SK-N-SH treated with all-trans-retinoic acid at 6 μM for 48 hours (cell line): Measurements from ENCODE around the gene KRTAP20-4.

Source experiments
- GLIS3 ChIP-seq: fragments of 250-450 bp; sonication (Bioruptor Pico); IDR thresholded peaks from 2 replicates; pipeline ENCODE4 v1.5.0; 2020; ENCODE audit warnings: mild to moderate bottlenecking, moderate library complexity
- PATZ1 ChIP-seq: fragments of 250-450 bp; sonication (Bioruptor Pico); IDR thresholded peaks from 2 replicates; pipeline ENCODE4 v1.8.0; 2020; ENCODE audit warnings: mild to moderate bottlenecking, moderate library complexity, borderline replicate concordance
- PPARA ChIP-seq: fragments of 250-450 bp; sonication (Bioruptor Pico); IDR thresholded peaks from 2 replicates; pipeline ENCODE4 v1.5.0; 2020; ENCODE audit warnings: mild to moderate bottlenecking, borderline replicate concordance
- RARB ChIP-seq: fragments of 250-450 bp; sonication (Bioruptor Pico); IDR thresholded peaks from 2 replicates; pipeline ENCODE4 v1.8.0; 2021; ENCODE audit warnings: mild to moderate bottlenecking, moderate library complexity
- ZFP3 ChIP-seq: fragments of 250-450 bp; sonication (Bioruptor Pico); IDR thresholded peaks from 2 replicates; pipeline ENCODE4 v1.5.0; 2020; ENCODE audit warnings: mild to moderate bottlenecking, moderate library complexity
- ZNF565 ChIP-seq: fragments of 450-650 bp; formaldehyde crosslinking; conservative IDR thresholded peaks from 2 replicates; pipeline ENCODE4 v1.5.0; 2020; ENCODE audit warnings: low read depth, mild to moderate bottlenecking, moderate library complexity
- ZNF8 ChIP-seq: fragments of 450-650 bp; formaldehyde crosslinking; IDR thresholded peaks from 2 replicates; pipeline ENCODE4 v1.5.0; 2020; ENCODE audit warnings: mild to moderate bottlenecking, moderate library complexity
- TF ChIP-seq, protein P1 (sequence below): fragments of 250-450 bp; sonication (Bioruptor Pico); IDR thresholded peaks from 2 replicates; pipeline ENCODE4 v1.5.1; 2020; ENCODE audit warnings: low read depth, mild to moderate bottlenecking, moderate library complexity
- TF ChIP-seq, protein P2 (sequence below): fragments of 250-450 bp; sonication (Bioruptor Pico); IDR thresholded peaks from 2 replicates; pipeline ENCODE4 v1.5.1; 2021; ENCODE audit warnings: mild to moderate bottlenecking, moderate library complexity

GRCh38 chr21:30598802-30599201, 21.6 kb upstream of the KRTAP20-4 start, which contains the start of gene KRTAP6-2:
- no peak for TF ChIP-seq ZNF565 (CRISPR knock-in tag)
- no peak for TF ChIP-seq RARB (CRISPR knock-in tag)
- TF ChIP-seq, protein P1, sequence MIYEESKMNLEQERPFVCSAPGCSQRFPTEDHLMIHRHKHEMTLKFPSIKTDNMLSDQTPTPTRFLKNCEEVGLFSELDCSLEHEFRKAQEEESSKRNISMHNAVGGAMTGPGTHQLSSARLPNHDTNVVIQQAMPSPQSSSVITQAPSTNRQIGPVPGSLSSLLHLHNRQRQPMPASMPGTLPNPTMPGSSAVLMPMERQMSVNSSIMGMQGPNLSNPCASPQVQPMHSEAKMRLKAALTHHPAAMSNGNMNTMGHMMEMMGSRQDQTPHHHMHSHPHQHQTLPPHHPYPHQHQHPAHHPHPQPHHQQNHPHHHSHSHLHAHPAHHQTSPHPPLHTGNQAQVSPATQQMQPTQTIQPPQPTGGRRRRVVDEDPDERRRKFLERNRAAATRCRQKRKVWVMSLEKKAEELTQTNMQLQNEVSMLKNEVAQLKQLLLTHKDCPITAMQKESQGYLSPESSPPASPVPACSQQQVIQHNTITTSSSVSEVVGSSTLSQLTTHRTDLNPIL (CRISPR knock-in tag): no peak
- no peak for TF ChIP-seq ZFP3 (CRISPR knock-in tag)
- TF ChIP-seq ZNF8 (CRISPR knock-in tag): no peak
- no peak for TF ChIP-seq GLIS3 (CRISPR knock-in tag)
- TF ChIP-seq, protein P2, sequence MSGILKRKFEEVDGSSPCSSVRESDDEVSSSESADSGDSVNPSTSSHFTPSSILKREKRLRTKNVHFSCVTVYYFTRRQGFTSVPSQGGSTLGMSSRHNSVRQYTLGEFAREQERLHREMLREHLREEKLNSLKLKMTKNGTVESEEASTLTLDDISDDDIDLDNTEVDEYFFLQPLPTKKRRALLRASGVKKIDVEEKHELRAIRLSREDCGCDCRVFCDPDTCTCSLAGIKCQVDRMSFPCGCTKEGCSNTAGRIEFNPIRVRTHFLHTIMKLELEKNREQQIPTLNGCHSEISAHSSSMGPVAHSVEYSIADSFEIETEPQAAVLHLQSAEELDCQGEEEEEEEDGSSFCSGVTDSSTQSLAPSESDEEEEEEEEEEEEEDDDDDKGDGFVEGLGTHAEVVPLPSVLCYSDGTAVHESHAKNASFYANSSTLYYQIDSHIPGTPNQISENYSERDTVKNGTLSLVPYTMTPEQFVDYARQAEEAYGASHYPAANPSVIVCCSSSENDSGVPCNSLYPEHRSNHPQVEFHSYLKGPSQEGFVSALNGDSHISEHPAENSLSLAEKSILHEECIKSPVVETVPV: no peak
- TF ChIP-seq PPARA: no peak
- TF ChIP-seq PATZ1 (CRISPR knock-in tag): no peak
